Measurements from ENCODE around the gene POU3F1. TPM values are rescaled to one million over a fixed set of nuclear protein-coding genes. Genes with fewer than 3 reads are reported as not detected.

POU3F1 gene
- total RNA-seq, 1 experiment from 2014 or later = not detected

GRCh38 chr1:38087676-38088075 is 41.1 kb upstream of the POU3F1 start:
- no peaks in the 10 kb centered on the region for H3K9me3 ChIP-seq (ENCODE audit: low read length)
- ATAC-seq (no peak), DNase-seq (no peak)
- POLR2A ChIA-PET (ENCODE audit: unreplicated experiment) = no interaction called here
- H3K79me2 ChIP-seq (ENCODE audit: low read length) = no peaks in the 10 kb centered on the region
- no peak overlapping the region for H3K4me2 ChIP-seq (ENCODE audit: low read length)
- intact Hi-C loops (cut with micrococcal nuclease) = no loop called here
- H3K36me3 ChIP-seq (ENCODE audit: low read depth, low read length) = no peaks in the 10 kb centered on the region
- H3K9ac ChIP-seq (ENCODE audit: low read length) = no peak overlapping the region
- H3K9me2 ChIP-seq (replicated peaks; ENCODE audit: low read length) = no peaks in the 10 kb centered on the region
- TF ChIP-seq EZH2 (IDR thresholded peaks at IDR 0.05; ENCODE audit: low read length, unreplicated experiment) (no peak), EZH2phosphoT487 (IDR thresholded peaks at IDR 0.05; ENCODE audit: borderline replicate concordance, low read length) (no peak), CTCF (conservative IDR thresholded peaks at IDR 0.05; ENCODE audit: low read depth, low read length) (no peak)
- no peaks in the 10 kb centered on the region for H3F3A ChIP-seq (ENCODE audit: low read length, unreplicated experiment)
- no TSS peak for BruUV-seq (replicated peaks)
- peaks cover 33% of the 10 kb centered on the region for H3K27me3 ChIP-seq (ENCODE audit: low read length)
- no peaks in the 10 kb centered on the region for H4K20me1 ChIP-seq (ENCODE audit: low read length)
- CTCF ChIA-PET = no interaction called here
- no peaks in the 10 kb centered on the region for H3K4me1 ChIP-seq (ENCODE audit: insufficient read depth, low read length)
- no peak overlapping the region for H3K4me3 ChIP-seq (ENCODE audit: low read length)
- no peak overlapping the region for H3K27ac ChIP-seq (ENCODE audit: low read length)
- H2AFZ ChIP-seq (ENCODE audit: low read length) = no peak overlapping the region

DNA sequence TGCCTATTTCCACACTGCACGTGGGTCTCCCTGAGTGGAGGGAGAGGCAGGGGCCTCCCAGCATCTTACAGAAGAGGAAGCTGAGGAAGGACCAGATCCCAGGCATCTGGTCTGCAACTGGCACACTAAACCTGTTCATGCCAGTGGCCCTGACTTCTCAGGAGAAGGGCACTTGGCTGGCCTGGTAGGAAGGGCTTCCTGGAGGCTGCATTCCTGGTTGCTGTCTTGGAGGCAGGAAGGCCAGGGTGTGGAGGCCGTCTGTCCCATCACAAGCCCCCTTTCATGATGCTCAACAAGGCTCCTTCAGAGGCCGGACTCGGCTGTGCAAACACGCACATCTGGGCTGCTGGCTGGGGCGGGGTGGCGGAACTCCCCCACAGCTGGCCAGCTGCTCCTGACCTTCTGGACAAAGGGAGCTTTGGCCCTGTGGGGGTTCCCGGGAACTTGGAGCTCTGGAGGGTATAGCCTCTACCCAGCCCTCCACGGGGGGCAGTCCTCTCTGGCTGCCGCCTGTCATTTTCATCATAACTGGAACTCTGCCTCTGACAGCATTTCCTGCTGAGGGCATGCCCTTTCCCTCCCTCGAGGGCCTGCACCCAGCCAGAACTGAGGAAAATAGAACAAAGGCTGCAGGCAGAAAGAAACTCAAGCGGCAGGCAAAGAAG is 39.2 kb upstream of the POU3F1 start:
- Histone ChIP-seq H3K9ac (ENCODE audit: low read length) (no peak overlapping the region), H3K27me3 (ENCODE audit: low read length) (peaks cover 18% of the 10 kb centered on the region), H3K9me3 (ENCODE audit: low read length) (no peaks in the 10 kb centered on the region), H3K36me3 (ENCODE audit: low read depth, low read length) (no peaks in the 10 kb centered on the region), H3K27ac (ENCODE audit: low read length) (no peak overlapping the region), H3K4me2 (ENCODE audit: low read length) (no peak overlapping the region), H3K9me2 (replicated peaks; ENCODE audit: low read length) (no peaks in the 10 kb centered on the region), H3K79me2 (ENCODE audit: low read length) (no peaks in the 10 kb centered on the region), H4K20me1 (ENCODE audit: low read length) (no peaks in the 10 kb centered on the region), H3K4me3 (ENCODE audit: low read length) (no peak overlapping the region), H3K4me1 (ENCODE audit: insufficient read depth, low read length) (no peaks in the 10 kb centered on the region), H2AFZ (ENCODE audit: low read length) (no peak overlapping the region), H3F3A (ENCODE audit: low read length, unreplicated experiment) (no peaks in the 10 kb centered on the region)
- no peak for TF ChIP-seq EZH2phosphoT487 (IDR thresholded peaks at IDR 0.05; ENCODE audit: borderline replicate concordance, low read length)
- TF ChIP-seq EZH2 (IDR thresholded peaks at IDR 0.05; ENCODE audit: low read length, unreplicated experiment) = no peak
- TF ChIP-seq CTCF (conservative IDR thresholded peaks at IDR 0.05; ENCODE audit: low read depth, low read length) = no peak
- BruUV-seq (replicated peaks) = no TSS peak
- ChIA-PET POLR2A (ENCODE audit: unreplicated experiment) (no interaction called here), CTCF (no interaction called here)
- intact Hi-C loops (cut with micrococcal nuclease) = no loop called here
- ATAC-seq (no peak), DNase-seq (no peak)

DNA sequence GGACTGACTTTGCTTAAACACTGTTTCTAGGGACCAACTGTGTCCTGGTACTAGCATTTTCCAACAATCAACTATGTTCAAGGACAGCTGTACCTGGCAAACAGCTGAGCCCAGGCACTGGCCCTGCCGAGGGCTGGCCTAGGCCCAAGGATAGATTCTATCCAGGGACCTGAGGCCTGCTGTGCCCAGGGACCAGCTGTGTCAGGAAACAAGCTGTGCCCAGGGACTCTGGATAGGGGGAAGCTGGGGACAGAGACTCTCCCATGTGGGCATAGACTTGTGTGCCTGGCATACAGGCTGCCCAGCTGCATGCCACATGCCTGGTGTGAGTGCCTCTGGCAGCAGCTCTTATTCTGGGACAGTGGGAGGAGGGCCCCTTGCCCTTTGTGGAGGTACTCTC is 38.1 kb upstream of the POU3F1 start:
- ChIA-PET POLR2A (ENCODE audit: unreplicated experiment) (no interaction called here), CTCF (no interaction called here)
- Histone ChIP-seq H3K4me1 (ENCODE audit: insufficient read depth, low read length) (no peaks in the 10 kb centered on the region), H3K36me3 (ENCODE audit: low read depth, low read length) (no peaks in the 10 kb centered on the region), H3F3A (ENCODE audit: low read length, unreplicated experiment) (no peaks in the 10 kb centered on the region), H3K79me2 (ENCODE audit: low read length) (no peaks in the 10 kb centered on the region), H4K20me1 (ENCODE audit: low read length) (no peaks in the 10 kb centered on the region), H3K9me3 (ENCODE audit: low read length) (no peaks in the 10 kb centered on the region), H3K27ac (ENCODE audit: low read length) (no peak overlapping the region), H3K9me2 (replicated peaks; ENCODE audit: low read length) (no peaks in the 10 kb centered on the region), H3K27me3 (ENCODE audit: low read length) (peaks cover 7% of the 10 kb centered on the region; the same call in 1 of the 2 replicates), H3K4me3 (ENCODE audit: low read length) (no peak overlapping the region), H3K9ac (ENCODE audit: low read length) (no peak overlapping the region), H3K4me2 (ENCODE audit: low read length) (no peak overlapping the region), H2AFZ (ENCODE audit: low read length) (no peak overlapping the region)
- intact Hi-C loops (cut with micrococcal nuclease) = no loop called here
- ATAC-seq = no peak
- DNase-seq = no peak
- no TSS peak for BruUV-seq (replicated peaks)
- TF ChIP-seq EZH2 (IDR thresholded peaks at IDR 0.05; ENCODE audit: low read length, unreplicated experiment) = no peak
- TF ChIP-seq EZH2phosphoT487 (IDR thresholded peaks at IDR 0.05; ENCODE audit: borderline replicate concordance, low read length) = no peak
- no peak for TF ChIP-seq CTCF (conservative IDR thresholded peaks at IDR 0.05; ENCODE audit: low read depth, low read length)
